Mucosa of rectum (tissue), 2 donors: ENCODE data around the gene LAMA2.

Experiments
- H3K27ac ChIP-seq, 2 donors: one replicate each; pipeline ENCODE4 v1.7.0; 2013; ENCODE audit warnings: inconsistent platforms in 2 of 2, low read depth in 2 of 2, low read length in 2 of 2
- H3K27me3 ChIP-seq, 2 donors: one replicate each; pipeline ENCODE4 v1.7.0; 2013; ENCODE audit warnings: low read length in 2 of 2; ENCODE audit not compliant: control insufficient read depth in 2 of 2, insufficient read depth in 2 of 2
- H3K36me3 ChIP-seq, 2 donors: one replicate each; pipeline ENCODE4 v1.7.0; 2013; ENCODE audit warnings: low read length in 2 of 2; ENCODE audit not compliant: control insufficient read depth in 2 of 2, insufficient read depth in 2 of 2
- H3K4me1 ChIP-seq, 2 donors: one replicate each; pipeline ENCODE4 v1.7.0; 2013; ENCODE audit warnings: low read length in 2 of 2, mild to moderate bottlenecking in 1 of 2; ENCODE audit not compliant: control insufficient read depth in 2 of 2, insufficient read depth in 2 of 2
- H3K4me3 ChIP-seq, 2 donors: one replicate each; pipeline ENCODE4 v1.7.0; 2013; ENCODE audit warnings: low read length in 2 of 2
- H3K9ac ChIP-seq, 2 donors: one replicate each; pipeline ENCODE4 v1.7.0; 2013; ENCODE audit warnings: low read length in 2 of 2, low read depth in 1 of 2, mild to moderate bottlenecking in 1 of 2
- H3K9me3 ChIP-seq, 2 donors: one replicate each; pipeline ENCODE4 v1.7.0; 2013; ENCODE audit warnings: low read length in 2 of 2; ENCODE audit not compliant: control insufficient read depth in 2 of 2
- donor health status: healthy.
- donor health status: Normal muscosa, but diverticular disease.

Gene LAMA2

GRCh38 chr6:129368970-129369369, 486.0 kb downstream of the LAMA2 start:
- Histone ChIP-seq H3K4me3 (no peak overlapping the region), H3K9me3 (no peaks in the 10 kb centered on the region), H3K27ac (no peak overlapping the region), H3K4me1 (peaks cover 3 to 7% of the 10 kb centered on the region in 2 donors), H3K36me3 (no peaks in the 10 kb centered on the region), H3K27me3 (no peaks in the 10 kb centered on the region), H3K9ac (no peak overlapping the region)

- H3K4me1 ChIP-seq = peaks cover 3 to 7% of the 10 kb centered on the region in 2 donors
- H3K27me3 ChIP-seq = no peaks in the 10 kb centered on the region
- H3K27ac ChIP-seq = no peak overlapping the region
- H3K4me3 ChIP-seq = no peak overlapping the region
- no peaks in the 10 kb centered on the region for H3K36me3 ChIP-seq
- no peaks in the 10 kb centered on the region for H3K9me3 ChIP-seq
- no peak overlapping the region for H3K9ac ChIP-seq
These were observed 486.8 kb downstream of the LAMA2 start for GRCh38 chr6:129369737-129370136.

GRCh38 chr6:129370268-129370916, 487.5 kb downstream of the LAMA2 start:
- no peak overlapping the region for H3K4me3 ChIP-seq
- no peaks in the 10 kb centered on the region for H3K36me3 ChIP-seq
- H3K9me3 ChIP-seq = no peaks in the 10 kb centered on the region
- no peak overlapping the region for H3K9ac ChIP-seq
- no peaks in the 10 kb centered on the region for H3K27me3 ChIP-seq
- H3K4me1 ChIP-seq = peaks cover 3 to 7% of the 10 kb centered on the region in 2 donors
- H3K27ac ChIP-seq = no peak overlapping the region

- H3K36me3 ChIP-seq = no peaks in the 10 kb centered on the region
- H3K9me3 ChIP-seq = no peaks in the 10 kb centered on the region
- H3K4me1 ChIP-seq = no peaks in the 10 kb centered on the region
- no peak overlapping the region for H3K27ac ChIP-seq
- no peak overlapping the region for H3K4me3 ChIP-seq
- H3K9ac ChIP-seq = no peak overlapping the region
- no peaks in the 10 kb centered on the region for H3K27me3 ChIP-seq
These were observed 498.9 kb downstream of the LAMA2 start for GRCh38 chr6:129381885-129382284.

GRCh38 chr6:129382916-129383315, 500.0 kb downstream of the LAMA2 start:
- Histone ChIP-seq H3K9ac (no peak overlapping the region), H3K4me1 (no peaks in the 10 kb centered on the region), H3K9me3 (no peaks in the 10 kb centered on the region), H3K27me3 (no peaks in the 10 kb centered on the region), H3K4me3 (no peak overlapping the region), H3K27ac (no peak overlapping the region), H3K36me3 (no peaks in the 10 kb centered on the region)

- Histone ChIP-seq H3K4me1 (no peaks in the 10 kb centered on the region), H3K9ac (no peak overlapping the region), H3K27me3 (no peaks in the 10 kb centered on the region), H3K36me3 (no peaks in the 10 kb centered on the region), H3K27ac (no peak overlapping the region), H3K4me3 (no peak overlapping the region), H3K9me3 (no peaks in the 10 kb centered on the region)
These were observed 502.2 kb downstream of the LAMA2 start for GRCh38 chr6:129385117-129385516.

GRCh38 chr6:129390900-129391299, 508.0 kb downstream of the LAMA2 start:
- Histone ChIP-seq H3K9ac (no peak overlapping the region), H3K27me3 (no peaks in the 10 kb centered on the region), H3K36me3 (no peaks in the 10 kb centered on the region), H3K4me3 (no peak overlapping the region), H3K27ac (no peak overlapping the region), H3K4me1 (no peaks in the 10 kb centered on the region), H3K9me3 (no peaks in the 10 kb centered on the region)

- no peaks in the 10 kb centered on the region for H3K9me3 ChIP-seq
- H3K4me1 ChIP-seq = no peaks in the 10 kb centered on the region
- H3K9ac ChIP-seq = no peak overlapping the region
- no peaks in the 10 kb centered on the region for H3K27me3 ChIP-seq
- H3K4me3 ChIP-seq = no peak overlapping the region
- H3K27ac ChIP-seq = no peak overlapping the region
- no peaks in the 10 kb centered on the region for H3K36me3 ChIP-seq
These were observed 510.7 kb downstream of the LAMA2 start for GRCh38 chr6:129393654-129394053.

GRCh38 chr6:129398764-129399163, 515.8 kb downstream of the LAMA2 start:
- Histone ChIP-seq H3K27ac (no peak overlapping the region), H3K9ac (no peak overlapping the region), H3K4me1 (no peaks in the 10 kb centered on the region), H3K36me3 (no peaks in the 10 kb centered on the region), H3K9me3 (no peaks in the 10 kb centered on the region), H3K27me3 (no peaks in the 10 kb centered on the region), H3K4me3 (no peak overlapping the region)

GRCh38 chr6:129402244-129402643, 519.3 kb downstream of the LAMA2 start:
- no peaks in the 10 kb centered on the region for H3K4me1 ChIP-seq
- no peak overlapping the region for H3K27ac ChIP-seq
- no peaks in the 10 kb centered on the region for H3K9me3 ChIP-seq
- no peaks in the 10 kb centered on the region for H3K27me3 ChIP-seq
- no peak overlapping the region for H3K4me3 ChIP-seq
- H3K36me3 ChIP-seq = no peaks in the 10 kb centered on the region
- no peak overlapping the region for H3K9ac ChIP-seq

GRCh38 chr6:129411092-129411491, 528.2 kb downstream of the LAMA2 start:
- Histone ChIP-seq H3K9ac (no peak overlapping the region), H3K9me3 (no peaks in the 10 kb centered on the region), H3K27ac (no peak overlapping the region), H3K4me3 (no peak overlapping the region), H3K36me3 (no peaks in the 10 kb centered on the region), H3K4me1 (no peaks in the 10 kb centered on the region), H3K27me3 (no peaks in the 10 kb centered on the region)
